Activated CD4-positive, alpha-beta T cell treated with anti-CD3 and anti-CD28 coated beads for 4 hours (primary cell): ENCODE data around the gene SEC23A.
"Not testable (repeated sequence)": the region's sequence is repeated elsewhere in the genome, so short reads cannot be mapped to it uniquely, and the experiment has no call there.

Experiments
- DNase-seq, 2 donors: peaks; one replicate each; pipeline ENCODE4 v3.0.0-alpha.2; 2020

SEC23A gene

GRCh38 chr14:39028620-39029019 is 74.4 kb downstream of the SEC23A start:
- DNase-seq, result no peak

GRCh38 chr14:39025810-39026627 is 77.0 kb downstream of the SEC23A start:
- no peak for DNase-seq

GRCh38 chr14:39025250-39025809 is 77.7 kb downstream of the SEC23A start:
- no peak for DNase-seq

GRCh38 chr14:39023939-39024871 is 78.8 kb downstream of the SEC23A start:
- no peak for DNase-seq

- not testable (repeated sequence) for DNase-seq
Observed at GRCh38 chr14:39017096-39018016, 85.7 kb downstream of the SEC23A start.

GRCh38 chr14:39016733-39017095 is 86.3 kb downstream of the SEC23A start:
- DNase-seq, result no peak

GRCh38 chr14:39015964-39016577 is 87.0 kb downstream of the SEC23A start:
- DNase-seq, result no peak

- DNase-seq, result peak in 1 of 2 donors; percentile 3
Observed at GRCh38 chr14:39015360-39015961, 87.6 kb downstream of the SEC23A start.

GRCh38 chr14:39014460-39014859 is 88.6 kb downstream of the SEC23A start:
- no peak for DNase-seq

- DNase-seq, result not testable (repeated sequence)
Observed at GRCh38 chr14:39008965-39009364, 94.1 kb downstream of the SEC23A start.

- no peak for DNase-seq
Observed at GRCh38 chr14:39006721-39007410, 96.2 kb downstream of the SEC23A start.

GRCh38 chr14:39005044-39005880 is 97.8 kb downstream of the SEC23A start:
- DNase-seq, result no peak

- DNase-seq, result no peak
Observed at GRCh38 chr14:38999949-39000348, 103.1 kb downstream of the SEC23A start.

- DNase-seq, result no peak
Observed at GRCh38 chr14:38994731-38995130, 108.3 kb downstream of the SEC23A start.

- no peak for DNase-seq
Observed at GRCh38 chr14:38993981-38994380, 109.1 kb downstream of the SEC23A start.

GRCh38 chr14:38992067-38992844 is 110.8 kb downstream of the SEC23A start:
- no peak for DNase-seq

GRCh38 chr14:38991299-38991698 is 111.7 kb downstream of the SEC23A start:
- DNase-seq, result no peak

- no peak for DNase-seq
Observed at GRCh38 chr14:38989922-38990546, 113.0 kb downstream of the SEC23A start.

- no peak for DNase-seq
Observed at GRCh38 chr14:38987781-38988180, 115.3 kb downstream of the SEC23A start.
